ENCODE measurements around the gene CDH23. TPM values are rescaled to one million over a fixed set of nuclear protein-coding genes. Genes with fewer than 3 reads are reported as not detected.

The CDH23 gene
- total and polyA plus RNA-seq, 2 experiments from 2014 or later = 0.30 to 1.5 TPM

DNA sequence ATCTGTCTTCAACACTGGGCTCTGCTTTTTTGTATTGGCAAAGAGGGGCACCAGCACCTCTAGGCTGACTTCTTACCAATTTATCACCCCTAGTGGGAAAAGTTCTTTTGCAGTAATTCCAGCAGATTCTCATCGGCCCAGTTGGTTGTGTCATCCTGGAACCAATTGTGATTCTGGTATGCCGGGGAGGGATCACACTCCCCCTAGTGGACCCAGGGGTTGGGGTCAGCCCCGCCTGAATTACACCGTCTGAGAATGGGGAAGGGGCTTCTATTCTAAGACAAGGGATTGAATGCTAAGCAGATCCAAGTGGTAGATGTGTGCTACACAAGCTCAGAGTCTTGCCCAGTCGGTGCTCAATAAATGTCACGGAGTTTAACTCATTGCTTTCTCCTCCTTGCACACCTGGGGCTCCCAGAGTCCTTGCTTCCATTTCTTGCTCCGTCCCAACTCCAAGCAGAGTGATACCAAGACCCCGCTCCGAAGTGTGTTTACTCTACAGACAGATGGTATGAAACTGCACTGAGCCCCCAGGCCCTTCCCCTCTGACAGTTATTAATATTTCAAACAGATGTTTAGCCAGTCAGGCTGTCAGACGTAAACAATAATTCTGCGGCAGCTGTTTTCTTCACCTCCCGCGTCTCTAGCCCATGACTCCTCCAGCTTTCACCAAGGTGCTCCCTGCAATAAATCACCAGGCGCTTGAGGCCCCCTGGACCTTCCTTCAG is 251.0 kb downstream of the CDH23 start:
- H2AFZ ChIP-seq = no peak overlapping the region
- H3K27ac ChIP-seq = no peak overlapping the region
- peaks cover 8% of the 10 kb centered on the region for H3K4me1 ChIP-seq (ENCODE audit: insufficient read depth)
- no peaks in the 10 kb centered on the region for H3K27me3 ChIP-seq
- H3K9me2 ChIP-seq (replicated peaks; ENCODE audit: insufficient read depth) = no peaks in the 10 kb centered on the region
- no peaks in the 10 kb centered on the region for H3K79me2 ChIP-seq
- H4K20me1 ChIP-seq (ENCODE audit: insufficient read depth, poor library complexity, severe bottlenecking) = no peaks in the 10 kb centered on the region
- H3K36me3 ChIP-seq (replicated peaks; ENCODE audit: insufficient read depth, low read depth) = no peaks in the 10 kb centered on the region
- WGBS (ENCODE audit: low lambda C conversion rate, missing lambda C conversion rate) = 32% methylated on average over 14 of the region's 14 CpGs
- H3K4me3 ChIP-seq = no peak overlapping the region
- no peak overlapping the region for H3K4me2 ChIP-seq
- no peaks in the 10 kb centered on the region for H3K9me3 ChIP-seq (ENCODE audit: low read depth)
- DNase-seq (ENCODE audit: low spot score) = no peak
- TF ChIP-seq, protein P1, sequence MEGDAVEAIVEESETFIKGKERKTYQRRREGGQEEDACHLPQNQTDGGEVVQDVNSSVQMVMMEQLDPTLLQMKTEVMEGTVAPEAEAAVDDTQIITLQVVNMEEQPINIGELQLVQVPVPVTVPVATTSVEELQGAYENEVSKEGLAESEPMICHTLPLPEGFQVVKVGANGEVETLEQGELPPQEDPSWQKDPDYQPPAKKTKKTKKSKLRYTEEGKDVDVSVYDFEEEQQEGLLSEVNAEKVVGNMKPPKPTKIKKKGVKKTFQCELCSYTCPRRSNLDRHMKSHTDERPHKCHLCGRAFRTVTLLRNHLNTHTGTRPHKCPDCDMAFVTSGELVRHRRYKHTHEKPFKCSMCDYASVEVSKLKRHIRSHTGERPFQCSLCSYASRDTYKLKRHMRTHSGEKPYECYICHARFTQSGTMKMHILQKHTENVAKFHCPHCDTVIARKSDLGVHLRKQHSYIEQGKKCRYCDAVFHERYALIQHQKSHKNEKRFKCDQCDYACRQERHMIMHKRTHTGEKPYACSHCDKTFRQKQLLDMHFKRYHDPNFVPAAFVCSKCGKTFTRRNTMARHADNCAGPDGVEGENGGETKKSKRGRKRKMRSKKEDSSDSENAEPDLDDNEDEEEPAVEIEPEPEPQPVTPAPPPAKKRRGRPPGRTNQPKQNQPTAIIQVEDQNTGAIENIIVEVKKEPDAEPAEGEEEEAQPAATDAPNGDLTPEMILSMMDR (IDR thresholded peaks at IDR 0.05; ENCODE audit: poor library complexity) = peak; percentile 39
- no peak for TF ChIP-seq EZH2 (IDR thresholded peaks at IDR 0.05; ENCODE audit: borderline replicate concordance)

DNA sequence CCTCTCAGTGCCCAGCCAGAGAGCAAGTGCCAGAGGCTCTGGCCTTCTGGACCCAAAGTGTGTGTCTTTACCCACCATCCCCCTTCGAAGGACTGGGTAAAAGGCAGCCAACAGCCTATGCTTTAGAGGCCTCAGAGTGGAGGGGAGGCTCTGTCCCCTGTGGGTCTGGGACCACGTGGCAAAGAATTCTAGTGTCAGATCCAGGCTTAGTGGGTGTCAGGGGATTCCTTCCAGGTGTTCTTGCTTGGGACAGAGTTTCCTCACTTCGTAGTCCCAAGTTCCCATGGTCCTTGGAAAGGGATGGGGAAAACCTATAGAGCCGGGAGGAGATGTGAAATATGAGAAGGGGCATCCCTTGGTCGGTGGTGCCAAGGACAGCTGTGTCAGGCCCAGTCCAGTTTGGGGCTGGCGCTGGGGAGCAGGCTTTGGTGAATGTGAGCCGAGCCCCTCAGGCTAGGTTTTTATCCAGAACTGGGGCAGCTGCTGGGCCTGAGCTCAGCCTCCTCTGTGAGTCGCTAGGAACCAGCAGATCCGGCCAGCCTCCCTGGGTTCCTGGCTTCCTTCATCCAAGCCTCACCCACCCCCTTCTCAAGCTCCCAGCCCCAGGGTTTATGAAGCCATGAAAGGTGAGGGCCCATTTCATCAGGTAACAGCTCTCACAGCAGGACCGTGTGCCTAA is 251.7 kb downstream of the CDH23 start:
- H4K20me1 ChIP-seq (ENCODE audit: insufficient read depth, poor library complexity, severe bottlenecking) = no peaks in the 10 kb centered on the region
- H3K27me3 ChIP-seq = no peaks in the 10 kb centered on the region
- H3K79me2 ChIP-seq = no peaks in the 10 kb centered on the region
- no peaks in the 10 kb centered on the region for H3K36me3 ChIP-seq (replicated peaks; ENCODE audit: insufficient read depth, low read depth)
- TF ChIP-seq, protein P1 (IDR thresholded peaks at IDR 0.05; ENCODE audit: poor library complexity) = no peak
- no peak for TF ChIP-seq EZH2phosphoT487 (IDR thresholded peaks at IDR 0.05; ENCODE audit: low read depth, severe bottlenecking, unreplicated experiment)
- peaks cover 8% of the 10 kb centered on the region for H3K4me1 ChIP-seq (ENCODE audit: insufficient read depth)
- H3K9me2 ChIP-seq (replicated peaks; ENCODE audit: insufficient read depth) = no peaks in the 10 kb centered on the region
- no peak overlapping the region for H3K27ac ChIP-seq
- H3K9me3 ChIP-seq (ENCODE audit: low read depth) = no peaks in the 10 kb centered on the region
- no peak overlapping the region for H2AFZ ChIP-seq
- no peak overlapping the region for H3K4me3 ChIP-seq
- no peak overlapping the region for H3K4me2 ChIP-seq
- DNase-seq (ENCODE audit: low spot score) = no peak
- 68% methylated on average over 9 of the region's 10 CpGs for WGBS (ENCODE audit: low lambda C conversion rate, missing lambda C conversion rate)

DNA sequence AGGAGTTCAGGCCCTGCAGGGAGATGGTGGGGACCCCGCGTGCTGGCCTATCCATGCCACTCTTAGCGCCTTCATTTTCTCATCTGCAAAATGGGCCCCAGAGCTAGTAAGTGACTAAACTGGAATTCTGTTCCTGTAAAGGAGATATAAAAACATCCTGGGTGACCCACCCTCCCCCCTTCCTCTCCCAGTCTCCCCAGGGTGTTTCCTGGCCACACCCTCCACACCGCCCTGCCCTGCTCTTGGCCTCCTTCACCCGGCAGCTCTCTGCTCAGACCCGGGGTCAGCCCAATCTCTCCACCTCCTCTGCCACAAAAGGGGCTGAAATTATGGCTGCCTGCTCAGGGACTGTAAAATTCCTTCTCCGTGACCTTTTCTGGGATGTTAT is 252.2 kb downstream of the CDH23 start:
- peaks cover 8% of the 10 kb centered on the region for H3K4me1 ChIP-seq (ENCODE audit: insufficient read depth)
- no peaks in the 10 kb centered on the region for H3K27me3 ChIP-seq
- no peak for TF ChIP-seq EZH2phosphoT487 (IDR thresholded peaks at IDR 0.05; ENCODE audit: low read depth, severe bottlenecking, unreplicated experiment)
- H3K36me3 ChIP-seq (replicated peaks; ENCODE audit: insufficient read depth, low read depth) = no peaks in the 10 kb centered on the region
- no peak overlapping the region for H2AFZ ChIP-seq
- no peak overlapping the region for H3K4me3 ChIP-seq
- H3K9me2 ChIP-seq (replicated peaks; ENCODE audit: insufficient read depth) = no peaks in the 10 kb centered on the region
- H3K4me2 ChIP-seq = no peak overlapping the region
- H4K20me1 ChIP-seq (ENCODE audit: insufficient read depth, poor library complexity, severe bottlenecking) = no peaks in the 10 kb centered on the region
- H3K9me3 ChIP-seq (ENCODE audit: low read depth) = no peaks in the 10 kb centered on the region
- no peak overlapping the region for H3K27ac ChIP-seq
- no peak for DNase-seq (ENCODE audit: low spot score)
- H3K79me2 ChIP-seq = no peaks in the 10 kb centered on the region
- WGBS (ENCODE audit: low lambda C conversion rate, missing lambda C conversion rate) = 88% methylated on average over 6 of the region's 7 CpGs

DNA sequence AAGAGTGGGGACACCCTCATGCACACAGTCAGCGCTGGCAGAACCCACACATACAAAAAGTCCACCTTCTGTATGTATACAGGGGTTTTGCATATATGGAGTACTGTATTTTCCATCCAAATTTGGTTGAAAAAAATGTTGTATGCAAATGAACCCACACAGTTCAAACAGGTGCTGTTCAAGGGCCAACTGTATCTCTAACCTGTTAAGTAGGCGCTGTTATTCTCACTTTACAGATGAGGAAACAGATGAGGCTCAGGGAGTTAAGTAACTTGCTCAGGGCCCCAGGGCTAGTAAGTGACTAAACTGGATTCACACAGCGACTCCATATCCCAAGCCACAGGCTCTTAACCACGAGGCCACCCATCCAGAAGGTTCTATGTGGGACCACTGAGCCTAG is 252.9 kb downstream of the CDH23 start:
- Histone ChIP-seq H3K4me1 (ENCODE audit: insufficient read depth) (peaks cover 8% of the 10 kb centered on the region), H3K36me3 (replicated peaks; ENCODE audit: insufficient read depth, low read depth) (no peaks in the 10 kb centered on the region), H3K9me2 (replicated peaks; ENCODE audit: insufficient read depth) (no peaks in the 10 kb centered on the region), H3K27me3 (no peaks in the 10 kb centered on the region), H4K20me1 (ENCODE audit: insufficient read depth, poor library complexity, severe bottlenecking) (no peaks in the 10 kb centered on the region), H3K4me3 (no peak overlapping the region), H3K27ac (no peak overlapping the region), H3K9me3 (ENCODE audit: low read depth) (no peaks in the 10 kb centered on the region), H3K79me2 (no peaks in the 10 kb centered on the region), H3K4me2 (no peak overlapping the region), H2AFZ (no peak overlapping the region)
- TF ChIP-seq EZH2 (IDR thresholded peaks at IDR 0.05; ENCODE audit: borderline replicate concordance) (no peak), EZH2phosphoT487 (IDR thresholded peaks at IDR 0.05; ENCODE audit: low read depth, severe bottlenecking, unreplicated experiment) (no peak)
- TF ChIP-seq, protein P1 (IDR thresholded peaks at IDR 0.05; ENCODE audit: poor library complexity) = no peak
- DNase-seq (ENCODE audit: low spot score) = no peak
- 72% methylated on average over 4 of the region's 4 CpGs for WGBS (ENCODE audit: low lambda C conversion rate, missing lambda C conversion rate)
